ENCODE measurements around the gene GPRC5D. TPM values are rescaled to one million over a fixed set of nuclear protein-coding genes. Genes with fewer than 3 reads are reported as not detected.
A peak's percentile ranks its signal among the peaks of the same experiment; 100 is the strongest.

GPRC5D gene
- total RNA-seq, 1 experiment from 2014 or later, result not detected

DNA sequence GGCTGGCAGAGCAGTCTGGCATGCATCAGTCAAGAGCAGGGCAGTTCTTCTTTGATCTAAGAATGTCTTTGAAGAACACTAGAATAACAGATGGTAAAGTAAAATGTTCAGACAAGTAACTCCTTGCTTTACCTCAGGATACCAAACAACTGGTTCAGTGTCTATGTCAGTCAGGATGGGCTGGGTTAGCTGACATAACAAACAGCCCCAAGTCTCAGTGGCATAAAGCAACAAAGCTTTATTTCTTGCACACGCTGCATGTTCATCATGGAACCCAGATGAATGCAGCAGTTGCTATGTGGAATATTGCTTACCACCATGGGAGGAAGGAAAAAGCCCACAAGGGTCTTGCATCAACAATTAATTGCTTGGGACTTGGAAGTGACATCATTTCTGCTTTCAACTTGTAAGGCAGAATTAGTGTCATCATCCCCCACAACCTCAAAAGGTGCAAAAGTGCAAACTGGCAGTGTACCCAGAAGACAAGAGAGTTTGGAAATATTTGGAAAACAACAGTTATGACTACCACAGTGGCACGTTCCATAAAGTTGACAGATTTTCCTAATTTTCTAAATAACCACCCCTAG, 21.2 kb downstream of the GPRC5D start:
- no peak for DNase-seq

DNA sequence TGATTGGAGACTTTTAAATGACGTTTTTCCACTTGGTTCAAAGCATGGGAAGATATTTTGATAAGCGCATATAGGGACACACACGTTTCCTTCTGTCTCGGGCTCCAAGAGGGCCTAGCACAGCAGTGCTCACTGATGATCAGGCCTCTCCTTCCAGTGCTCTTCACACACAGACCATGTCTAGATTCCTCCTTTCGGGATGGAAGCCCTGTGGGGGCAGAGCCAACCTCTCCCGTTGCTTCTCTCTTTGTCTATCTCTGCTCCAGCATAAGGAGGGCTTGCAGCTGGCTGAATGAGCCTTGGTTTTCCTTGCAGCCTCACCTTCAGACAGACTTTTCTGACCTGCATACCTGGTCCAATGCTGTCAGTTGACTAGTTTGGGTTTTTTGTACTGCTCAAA, 22.3 kb downstream of the GPRC5D start:
- H3K27me3 Mint-ChIP-seq (ENCODE audit: unreplicated experiment), result no peaks in the 10 kb centered on the region
- no TSS peak for BruUV-seq (replicated peaks)
- no peaks in the 10 kb centered on the region for H3K9me3 Mint-ChIP-seq (ENCODE audit: low read depth, unreplicated experiment)
- no peak overlapping the region for H3K4me3 Mint-ChIP-seq (ENCODE audit: low read depth, unreplicated experiment)
- H3K36me3 Mint-ChIP-seq (ENCODE audit: insufficient read depth, unreplicated experiment), result peaks cover 72% of the 10 kb centered on the region
- TF ChIP-seq, protein P1, sequence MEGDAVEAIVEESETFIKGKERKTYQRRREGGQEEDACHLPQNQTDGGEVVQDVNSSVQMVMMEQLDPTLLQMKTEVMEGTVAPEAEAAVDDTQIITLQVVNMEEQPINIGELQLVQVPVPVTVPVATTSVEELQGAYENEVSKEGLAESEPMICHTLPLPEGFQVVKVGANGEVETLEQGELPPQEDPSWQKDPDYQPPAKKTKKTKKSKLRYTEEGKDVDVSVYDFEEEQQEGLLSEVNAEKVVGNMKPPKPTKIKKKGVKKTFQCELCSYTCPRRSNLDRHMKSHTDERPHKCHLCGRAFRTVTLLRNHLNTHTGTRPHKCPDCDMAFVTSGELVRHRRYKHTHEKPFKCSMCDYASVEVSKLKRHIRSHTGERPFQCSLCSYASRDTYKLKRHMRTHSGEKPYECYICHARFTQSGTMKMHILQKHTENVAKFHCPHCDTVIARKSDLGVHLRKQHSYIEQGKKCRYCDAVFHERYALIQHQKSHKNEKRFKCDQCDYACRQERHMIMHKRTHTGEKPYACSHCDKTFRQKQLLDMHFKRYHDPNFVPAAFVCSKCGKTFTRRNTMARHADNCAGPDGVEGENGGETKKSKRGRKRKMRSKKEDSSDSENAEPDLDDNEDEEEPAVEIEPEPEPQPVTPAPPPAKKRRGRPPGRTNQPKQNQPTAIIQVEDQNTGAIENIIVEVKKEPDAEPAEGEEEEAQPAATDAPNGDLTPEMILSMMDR (IDR thresholded peaks at IDR 0.05; ENCODE audit: unreplicated experiment), result no peak
- peaks cover 21% of the 10 kb centered on the region for H3K4me1 Mint-ChIP-seq (ENCODE audit: low read depth, unreplicated experiment)
- peak overlapping the region; percentile 22 for H3K27ac Mint-ChIP-seq (ENCODE audit: unreplicated experiment)
- CTCF ChIA-PET, result no interaction called here
- intact Hi-C loops (cut with micrococcal nuclease; ENCODE audit: unreplicated experiment), result loop anchor here (5.0 kb wide), 1 partner anchor 278 kb away; no protein-coding TSS in a partner anchor
- DNase-seq, result no peak

More for the DNA sequence above, 21.2 kb downstream of the GPRC5D start:
- intact Hi-C loops (cut with micrococcal nuclease; ENCODE audit: unreplicated experiment), result no loop called here
- TF ChIP-seq, protein P1 (IDR thresholded peaks at IDR 0.05; ENCODE audit: unreplicated experiment), result no peak
- H3K27me3 Mint-ChIP-seq (ENCODE audit: unreplicated experiment), result no peaks in the 10 kb centered on the region
- no peaks in the 10 kb centered on the region for H3K9me3 Mint-ChIP-seq (ENCODE audit: low read depth, unreplicated experiment)
- no TSS peak for BruUV-seq (replicated peaks)
- H3K27ac Mint-ChIP-seq (ENCODE audit: unreplicated experiment), result peak overlapping the region; percentile 22
- CTCF ChIA-PET, result interaction anchor here (1.2 kb wide), 1 partner anchor 132 kb away, joined by 3 read pairs; no protein-coding TSS in a partner anchor
- H3K36me3 Mint-ChIP-seq (ENCODE audit: insufficient read depth, unreplicated experiment), result peaks cover 68% of the 10 kb centered on the region
- no peak overlapping the region for H3K4me3 Mint-ChIP-seq (ENCODE audit: low read depth, unreplicated experiment)
- H3K4me1 Mint-ChIP-seq (ENCODE audit: low read depth, unreplicated experiment), result peaks cover 18% of the 10 kb centered on the region

DNA sequence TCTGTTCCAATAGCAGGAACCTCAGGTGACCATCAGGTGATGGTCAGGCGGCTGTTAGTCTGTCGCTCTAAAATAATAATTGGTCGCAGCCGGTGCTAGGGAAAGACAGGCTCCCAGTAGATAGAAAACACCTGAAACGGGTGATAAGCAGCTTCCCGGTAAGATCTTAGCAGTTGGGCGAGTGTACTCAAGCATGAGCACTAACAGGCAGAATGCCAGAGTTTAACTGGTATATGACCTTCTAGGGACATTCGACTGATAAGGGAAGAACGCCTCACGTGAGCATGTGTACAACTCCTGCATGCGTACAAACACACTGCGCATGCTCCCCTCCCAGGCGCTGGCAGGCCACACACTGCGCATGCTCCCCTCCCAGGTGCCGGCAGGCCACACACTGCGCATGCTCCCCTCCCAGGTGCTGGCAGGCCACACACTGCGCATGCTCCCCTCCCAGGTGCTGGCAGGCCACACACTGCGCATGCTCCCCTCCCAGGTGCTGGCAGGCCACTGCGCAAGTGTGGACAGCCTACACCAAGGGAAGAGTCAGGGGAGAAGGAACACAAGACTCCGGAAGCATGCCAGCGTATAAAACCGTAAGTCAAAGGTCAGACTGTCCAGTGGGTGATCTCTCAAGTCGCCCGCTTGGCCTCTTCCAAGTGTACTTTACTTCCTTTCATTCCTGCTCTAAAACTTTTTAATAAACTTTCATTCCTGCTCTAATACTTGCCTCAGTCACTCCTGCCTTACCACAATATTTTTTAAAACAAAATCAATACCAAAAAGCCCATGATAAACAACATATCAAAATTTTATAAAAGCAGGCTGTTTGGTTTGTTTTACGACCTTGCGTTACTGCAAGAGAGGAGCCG, 24.5 kb downstream of the GPRC5D start:
- TF ChIP-seq, protein P1 (IDR thresholded peaks at IDR 0.05; ENCODE audit: unreplicated experiment), result no peak
- DNase-seq, result peak; percentile 93
- H3K27ac Mint-ChIP-seq (ENCODE audit: unreplicated experiment), result peak overlapping the region; percentile 87
- BruUV-seq (replicated peaks), result no TSS peak
- H3K9me3 Mint-ChIP-seq (ENCODE audit: low read depth, unreplicated experiment), result no peaks in the 10 kb centered on the region
- no peaks in the 10 kb centered on the region for H3K27me3 Mint-ChIP-seq (ENCODE audit: unreplicated experiment)
- peaks cover 77% of the 10 kb centered on the region for H3K36me3 Mint-ChIP-seq (ENCODE audit: insufficient read depth, unreplicated experiment)
- peak overlapping the region; percentile 68 for H3K4me3 Mint-ChIP-seq (ENCODE audit: low read depth, unreplicated experiment)
- CTCF ChIA-PET, result interaction anchor here (1.3 kb wide), 1 partner anchor 48 kb away, joined by 5 read pairs; no protein-coding TSS in a partner anchor
- intact Hi-C loops (cut with micrococcal nuclease; ENCODE audit: unreplicated experiment), result loop anchor here (5.0 kb wide), 1 partner anchor 280 kb away; no protein-coding TSS in a partner anchor
- peaks cover 30% of the 10 kb centered on the region for H3K4me1 Mint-ChIP-seq (ENCODE audit: low read depth, unreplicated experiment)

DNA sequence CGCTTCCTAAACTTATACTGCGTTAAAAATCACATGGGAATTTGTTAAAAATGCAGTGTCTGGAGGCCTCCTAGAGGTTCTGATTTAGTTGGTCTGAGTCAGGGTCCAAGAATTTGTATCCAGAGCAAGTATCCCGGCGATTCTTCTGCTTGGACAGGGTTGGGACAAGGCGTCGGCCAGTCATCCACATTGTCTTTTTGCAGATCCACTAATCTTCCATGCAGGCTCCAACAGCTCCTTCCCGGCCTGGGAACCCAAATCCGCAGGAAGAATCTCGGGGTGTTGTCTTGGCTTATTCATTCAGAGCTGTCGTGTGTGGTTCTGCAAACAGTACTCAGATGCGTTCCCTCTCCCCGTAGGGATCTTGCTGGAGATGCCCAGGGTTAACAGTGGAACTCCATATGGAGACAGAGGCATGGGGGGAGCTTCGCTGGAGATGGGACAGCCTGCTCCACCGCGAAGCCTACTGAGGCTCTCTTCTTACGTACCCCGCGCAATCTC, 25.3 kb downstream of the GPRC5D start:
- Mint-ChIP-seq H3K36me3 (ENCODE audit: insufficient read depth, unreplicated experiment) (peaks cover 85% of the 10 kb centered on the region), H3K27me3 (ENCODE audit: unreplicated experiment) (no peaks in the 10 kb centered on the region), H3K4me1 (ENCODE audit: low read depth, unreplicated experiment) (peaks cover 30% of the 10 kb centered on the region), H3K27ac (ENCODE audit: unreplicated experiment) (peak overlapping the region; percentile 87), H3K9me3 (ENCODE audit: low read depth, unreplicated experiment) (no peaks in the 10 kb centered on the region), H3K4me3 (ENCODE audit: low read depth, unreplicated experiment) (peak overlapping the region; percentile 68)
- BruUV-seq (replicated peaks), result no TSS peak
- TF ChIP-seq, protein P1 (IDR thresholded peaks at IDR 0.05; ENCODE audit: unreplicated experiment), result no peak
- intact Hi-C loops (cut with micrococcal nuclease; ENCODE audit: unreplicated experiment), result loop anchor here (5.0 kb wide), 1 partner anchor 281 kb away; no protein-coding TSS in a partner anchor
- no peak for DNase-seq
- CTCF ChIA-PET, result interaction anchor here (0.8 to 1.3 kb wide), 2 partner anchors 49 to 135 kb away, joined by 3 to 5 read pairs; no protein-coding TSS in a partner anchor
